Ovary (tissue), 9 donors: ENCODE results near the gene FBN1. TPM values are rescaled to one million over a fixed set of nuclear protein-coding genes. Genes with fewer than 3 reads are reported as not detected.

Experiments used
- DNase-seq, 5 donors: peaks; one replicate each; pipeline ENCODE4 v3.0.0-alpha.2; 2019 to 2020
- H3K27ac ChIP-seq, 2 donors: fragments of 200-600 bp; one replicate each; pipeline versions ENCODE4 v1.5.1 to v1.8.0; 2019 to 2022
- H3K27me3 ChIP-seq: fragments of 200-600 bp; one replicate; pipeline ENCODE4 v1.8.0; 2022
- H3K36me3 ChIP-seq: fragments of 200-600 bp; sonication (generic); one replicate; pipeline ENCODE4 v1.5.1; 2019
- H3K4me1 ChIP-seq: one replicate; pipeline ENCODE4 v1.8.1; 2013; ENCODE audit warnings: mild to moderate bottlenecking, moderate library complexity; ENCODE audit not compliant: insufficient read depth
- H3K4me3 ChIP-seq: fragments of 200-600 bp; sonication (generic); one replicate; pipeline ENCODE4 v1.5.1; 2017
- H3K9me3 ChIP-seq, 2 donors: fragments of 200-600 bp in 1 of 2; sonication (generic) in 1 of 2; one replicate each; pipeline versions ENCODE4 v1.5.1 to v1.8.1; 2013 to 2019; ENCODE audit warnings: mild to moderate bottlenecking in 1 of 2, moderate library complexity in 1 of 2
- EP300 ChIP-seq: sonication (generic); formaldehyde crosslinking; IDR thresholded peaks from one replicate; pipeline ENCODE4 v1.6.1; 2017; ENCODE audit warnings: antibody characterized with exemption
- POLR2A ChIP-seq: fragments of 450-650 bp; IDR thresholded peaks from one replicate; pipeline ENCODE4 v1.6.1; 2017; ENCODE audit warnings: antibody characterized with exemption, mild to moderate bottlenecking, moderate library complexity
- WGBS, 3 donors: extraction: QIAGEN DNeasy Blood & Tissue Kit in 1 of 3; methylation state at CpG; one replicate each; pipeline versions ENCODE4 v1.1.5 to v1.1.7; 2013 to 2017; 5-methylcytosine and 5-hydroxymethylcytosine counted together
- intact Hi-C, 4 donors: fragments of 100-400 bp; cut with DNase I; formaldehyde crosslinking; loops; one replicate each; pipeline versions ENCODE4 v1.11.0 to v1.15.1; 2022 to 2023
- polyA plus RNA-seq, 2 donors: library from polyadenylated mRNA; stranded (reverse); fragments of 200-250 nt in 1 of 2; fragments of 350-450 nt in 1 of 2; fragmentation: Illumina TruSeq in 1 of 2; extraction: RNeasy Lipid Tissue Mini Kit (QIAGEN cat#74804) in 1 of 2; gene quantifications; one replicate each; pipeline ENCODE4 v1.2.3, GENCODE V29; 2013 to 2014
- total RNA-seq, 7 donors: library from RNA; depleted of rRNA in 2 of 7; stranded (reverse); fragments of >200 nt in 2 of 7; fragmentation: NEBNext Ultra II Directional in 3 of 7; extraction: Animal tissue kit (Norgen Biotek cat#: 25700) in 3 of 7; gene quantifications; one replicate each; pipeline versions ENCODE4 v1.1.0 to v1.2.4, GENCODE V29; 2016 to 2023
- TF ChIP-seq, protein P1 (sequence below), 3 donors: fragments of 450-650 bp in 2 of 3; fragments of 200-600 bp in 1 of 3; IDR thresholded peaks; one replicate each; pipeline versions ENCODE4 v1.5.1 to v1.8.0; 2016 to 2022; ENCODE audit warnings: antibody characterized with exemption in 3 of 3, mild to moderate bottlenecking in 1 of 3
- donor health status: DM: no; HTN: no; CAD: no; lungs with moderate emphysema.
- donor health status: DM: no; HTN: no; CAD: no.
- donor health status: Bipolar disorder and iron deficiency.
- donor health status: DM: yes; HTN: yes; CAD: no.
- donor health status: DM: no; HTN: no; CAD: no.
- donor health status: DM: yes; HTN: yes; CAD: no.

FBN1 gene
- total and polyA plus RNA-seq, 9 donors: 62.5 to 159 (median 97.4) TPM

DNA sequence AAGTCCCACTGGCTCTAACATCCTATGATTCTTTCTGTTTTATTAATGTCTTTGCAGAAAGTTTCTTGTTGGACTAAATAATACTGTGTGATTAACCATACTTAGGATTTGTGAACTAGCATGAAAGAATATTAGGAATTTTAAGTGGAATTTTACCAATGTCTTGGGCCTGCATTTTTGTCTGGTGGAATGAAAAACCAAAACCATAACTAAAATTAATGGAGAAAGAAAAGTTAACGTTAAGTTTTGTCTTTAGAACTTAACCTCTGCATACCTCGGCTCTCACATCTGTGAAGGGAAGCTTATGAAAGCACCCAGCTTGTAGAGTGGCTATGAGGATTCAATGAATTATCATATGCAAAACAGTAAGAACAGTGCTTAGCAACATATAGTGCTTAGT, 6.5 kb downstream of the FBN1 start:
- intact Hi-C loops: no loop called here
- no peaks in the 10 kb centered on the region for H3K9me3 ChIP-seq
- H3K4me1 ChIP-seq: peaks cover 8% of the 10 kb centered on the region
- no peak for DNase-seq
- H3K27ac ChIP-seq: no peak overlapping the region
- no peaks in the 10 kb centered on the region for H3K36me3 ChIP-seq
- TF ChIP-seq POLR2A (no peak), EP300 (no peak)
- TF ChIP-seq, protein P1, sequence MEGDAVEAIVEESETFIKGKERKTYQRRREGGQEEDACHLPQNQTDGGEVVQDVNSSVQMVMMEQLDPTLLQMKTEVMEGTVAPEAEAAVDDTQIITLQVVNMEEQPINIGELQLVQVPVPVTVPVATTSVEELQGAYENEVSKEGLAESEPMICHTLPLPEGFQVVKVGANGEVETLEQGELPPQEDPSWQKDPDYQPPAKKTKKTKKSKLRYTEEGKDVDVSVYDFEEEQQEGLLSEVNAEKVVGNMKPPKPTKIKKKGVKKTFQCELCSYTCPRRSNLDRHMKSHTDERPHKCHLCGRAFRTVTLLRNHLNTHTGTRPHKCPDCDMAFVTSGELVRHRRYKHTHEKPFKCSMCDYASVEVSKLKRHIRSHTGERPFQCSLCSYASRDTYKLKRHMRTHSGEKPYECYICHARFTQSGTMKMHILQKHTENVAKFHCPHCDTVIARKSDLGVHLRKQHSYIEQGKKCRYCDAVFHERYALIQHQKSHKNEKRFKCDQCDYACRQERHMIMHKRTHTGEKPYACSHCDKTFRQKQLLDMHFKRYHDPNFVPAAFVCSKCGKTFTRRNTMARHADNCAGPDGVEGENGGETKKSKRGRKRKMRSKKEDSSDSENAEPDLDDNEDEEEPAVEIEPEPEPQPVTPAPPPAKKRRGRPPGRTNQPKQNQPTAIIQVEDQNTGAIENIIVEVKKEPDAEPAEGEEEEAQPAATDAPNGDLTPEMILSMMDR (IDR thresholded peaks at IDR 0.05): no peak
- H3K27me3 ChIP-seq: no peaks in the 10 kb centered on the region
- 14 to 24% (median 21%) methylated on average over 2 of the region's 2 CpGs for WGBS, 3 donors
- H3K4me3 ChIP-seq: no peak overlapping the region

DNA sequence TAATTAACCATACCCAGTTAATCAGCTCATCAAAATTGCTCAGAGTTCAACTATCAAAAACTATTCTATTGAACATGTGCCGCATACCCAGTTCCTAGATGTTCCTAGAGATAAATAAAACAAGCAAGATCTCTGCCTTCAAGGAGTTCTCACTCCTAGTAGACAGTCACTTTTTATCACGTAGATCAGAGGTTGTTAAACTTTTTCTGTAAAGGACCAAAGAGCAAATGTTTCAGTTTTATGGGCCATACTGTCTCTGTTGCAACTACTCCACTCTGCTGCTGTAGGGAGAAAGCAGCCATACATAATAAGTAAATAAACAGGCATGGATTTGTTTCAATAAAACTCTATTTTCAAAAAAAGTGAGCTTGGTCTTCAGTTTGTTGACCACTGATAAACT, 7.9 kb downstream of the FBN1 start:
- intact Hi-C loops: no loop called here
- Histone ChIP-seq H3K27me3 (no peaks in the 10 kb centered on the region), H3K4me3 (no peak overlapping the region), H3K4me1 (peaks cover 10% of the 10 kb centered on the region), H3K27ac (no peak overlapping the region), H3K9me3 (no peaks in the 10 kb centered on the region), H3K36me3 (no peaks in the 10 kb centered on the region)
- 95 to 96% (median 96%) methylated on average over 2 of the region's 2 CpGs for WGBS, 3 donors
- TF ChIP-seq, protein P1 (IDR thresholded peaks at IDR 0.05): no peak
- TF ChIP-seq EP300: no peak
- TF ChIP-seq POLR2A: no peak
- DNase-seq: no peak

DNA sequence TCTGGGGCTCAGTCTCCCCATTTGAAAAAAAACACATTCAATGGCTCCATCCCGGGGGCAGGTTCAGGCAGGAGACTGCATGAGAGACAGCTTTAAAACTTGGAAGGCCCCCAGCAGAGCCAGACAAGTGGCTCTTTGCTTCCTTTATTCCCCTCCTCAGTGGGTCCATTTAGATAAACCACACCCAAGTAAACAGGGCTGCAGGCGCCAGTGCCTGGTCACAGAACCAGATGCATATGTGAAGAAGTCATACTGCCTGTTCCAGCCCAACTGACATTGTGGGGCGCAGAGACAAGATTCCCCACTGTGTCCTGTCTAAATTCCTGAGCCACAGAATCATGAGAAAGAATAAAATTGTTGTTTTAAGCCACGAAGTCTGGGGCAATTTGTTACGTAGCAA, 9.0 kb downstream of the FBN1 start:
- 77 to 94% (median 92%) methylated on average over 5 of the region's 5 CpGs for WGBS, 3 donors
- Histone ChIP-seq H3K4me1 (peaks cover 13% of the 10 kb centered on the region), H3K27me3 (no peaks in the 10 kb centered on the region), H3K36me3 (no peaks in the 10 kb centered on the region), H3K9me3 (no peaks in the 10 kb centered on the region), H3K4me3 (no peak overlapping the region), H3K27ac (no peak overlapping the region)
- TF ChIP-seq, protein P1 (IDR thresholded peaks at IDR 0.05): no peak
- TF ChIP-seq POLR2A (no peak), EP300 (no peak)
- no peak for DNase-seq
- intact Hi-C loops: no loop called here

DNA sequence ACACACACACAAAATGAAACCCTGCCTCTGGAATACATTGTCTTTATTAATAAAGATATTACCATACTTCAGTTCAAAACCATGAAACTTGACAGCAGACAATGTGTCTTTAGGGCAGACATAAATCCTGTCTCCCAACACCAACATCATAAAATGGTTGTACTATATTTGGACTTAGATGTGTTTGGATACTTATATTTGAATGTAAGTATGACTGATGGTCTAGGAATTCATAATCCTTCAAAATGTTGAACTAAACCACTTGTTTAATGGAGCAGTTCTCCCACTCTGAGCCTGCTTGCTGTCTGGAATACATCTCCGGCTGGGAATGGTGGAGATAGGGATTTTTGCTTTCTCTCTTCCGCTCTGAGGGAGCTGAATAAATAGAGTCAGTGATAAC, 10.6 kb downstream of the FBN1 start:
- Histone ChIP-seq H3K27me3 (no peaks in the 10 kb centered on the region), H3K36me3 (no peaks in the 10 kb centered on the region), H3K9me3 (no peaks in the 10 kb centered on the region), H3K4me1 (peaks cover 14% of the 10 kb centered on the region), H3K4me3 (no peak overlapping the region), H3K27ac (no peak overlapping the region)
- intact Hi-C loops: no loop called here
- TF ChIP-seq, protein P1 (IDR thresholded peaks at IDR 0.05): no peak
- TF ChIP-seq EP300 (no peak), POLR2A (no peak)
- no peak for DNase-seq
- WGBS, 3 donors: 64 to 71% (median 67%) methylated on average over 2 of the region's 2 CpGs

DNA sequence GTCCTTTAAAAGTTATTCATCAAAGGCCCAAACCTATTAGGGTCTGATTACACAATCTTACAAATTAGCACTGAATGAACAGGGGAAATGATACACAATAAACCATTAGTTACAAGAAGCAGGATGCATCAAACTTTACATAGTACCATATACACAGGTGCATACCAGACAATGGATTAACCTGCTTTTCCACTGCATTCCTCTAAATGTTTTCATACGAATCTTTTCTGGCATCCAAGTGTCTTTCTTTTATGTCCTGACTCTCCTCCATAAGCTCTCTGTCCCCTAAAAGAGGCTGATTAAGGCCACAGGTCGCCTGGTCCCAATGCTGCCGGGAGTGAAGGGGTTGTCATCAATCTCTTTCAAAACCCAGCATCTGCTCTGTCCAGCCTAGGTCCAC, 11.4 kb downstream of the FBN1 start:
- intact Hi-C loops: no loop called here
- H3K27ac ChIP-seq: no peak overlapping the region
- no peaks in the 10 kb centered on the region for H3K9me3 ChIP-seq
- 84 to 92% (median 87%) methylated on average over 3 of the region's 3 CpGs for WGBS, 3 donors
- DNase-seq: no peak
- peaks cover 16% of the 10 kb centered on the region for H3K4me1 ChIP-seq
- TF ChIP-seq, protein P1 (IDR thresholded peaks at IDR 0.05): no peak
- no peak for TF ChIP-seq EP300
- no peak for TF ChIP-seq POLR2A
- H3K27me3 ChIP-seq: no peaks in the 10 kb centered on the region
- no peaks in the 10 kb centered on the region for H3K36me3 ChIP-seq
- H3K4me3 ChIP-seq: no peak overlapping the region
